A673 (cell line): Measurements from ENCODE around the gene NOP14.

ENCODE experiments used
- CTCF ChIP-seq: fragments of 300-800, 200-600 bp; sonication (generic); conservative IDR thresholded peaks from 2 replicates; pipeline ENCODE4 v1.5.1; 2017; ENCODE audit warnings: low read depth, mild to moderate bottlenecking, antibody characterized with exemption, low read length, moderate library complexity, mixed read lengths
- EZH2 ChIP-seq: fragments of 200-600 bp; sonication (generic); IDR thresholded peaks from 2 replicates; pipeline ENCODE4 v1.6.1; 2017; ENCODE audit warnings: borderline replicate concordance, low read depth, mild to moderate bottlenecking, mixed read lengths, antibody characterized with exemption, low read length; ENCODE audit not compliant: poor library complexity, severe bottlenecking

GRCh38 chr4:2927016-2927695, 36.0 kb downstream of the NOP14 start:
- TF ChIP-seq CTCF, result no peak
- no peak for TF ChIP-seq EZH2
